ENCODE results near the gene LAMC1. TPM values are rescaled to one million over a fixed set of nuclear protein-coding genes. Genes with fewer than 3 reads are reported as not detected.

The LAMC1 gene
- total RNA-seq, 1 donor from 2014 or later = 802 TPM

DNA sequence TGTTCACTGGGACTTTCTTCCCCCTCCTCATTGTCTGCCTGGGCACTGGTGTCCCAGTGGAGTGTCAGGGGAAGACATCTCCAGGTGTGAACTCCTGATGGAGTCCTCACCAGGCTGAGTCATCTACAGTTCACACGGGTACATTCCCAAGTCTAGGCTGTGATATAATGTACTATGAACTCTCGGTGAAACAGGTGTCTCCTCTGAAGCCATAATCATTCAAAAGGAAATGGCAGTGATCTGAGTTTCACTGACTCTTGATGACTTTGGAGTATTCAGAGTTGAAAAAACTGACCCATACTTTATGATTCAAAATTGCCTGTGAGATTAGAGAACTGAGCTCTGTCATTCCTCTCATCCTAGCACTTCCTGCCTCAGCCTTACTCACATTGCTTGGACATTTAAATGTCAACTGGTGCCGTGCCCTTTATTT lies 171.9 kb downstream of the LAMC1 start:
- peak; percentile 75 for DNase-seq

Other genes with a start within 250 kb of the LAMC1 start
- 1.9 and 2.4 TPM in 2 replicates for gene NPL, start 233.6 kb upstream of the LAMC1 start, total RNA-seq
- gene DHX9, start 184.1 kb upstream of the LAMC1 start, total RNA-seq = 166 and 255 TPM in 2 replicates
- gene SHCBP1L, start 70.3 kb upstream of the LAMC1 start, total RNA-seq = under 0.01 TPM in 1 of 2 replicates, not detected in the other
- 0.70 and 1.5 TPM in 2 replicates for gene LAMC2, start 162.8 kb downstream of the LAMC1 start, total RNA-seq

Measured in dermis blood vessel endothelial cell (primary cell).